Psoas muscle (tissue), 8 donors: ENCODE results near the gene DNAJB2. TPM values are rescaled to one million over a fixed set of nuclear protein-coding genes. Genes with fewer than 3 reads are reported as not detected.
"Not testable (repeated sequence)": the region's sequence is repeated elsewhere in the genome, so short reads cannot be mapped to it uniquely, and the experiment has no call there.

Experiments used
- ATAC-seq, 4 donors: fragments of 200-7000 bp; cut with Tn5 transposase; one replicate each; pipeline ENCODE4 v1.9.1; 2020; ENCODE audit warnings: moderate library complexity in 3 of 4, mild to moderate bottlenecking in 2 of 4
- DNase-seq, 2 donors: peaks; one replicate each; pipeline ENCODE4 v3.0.0-alpha.2; 2020
- H3K27ac ChIP-seq: fragments of 200-600 bp; one replicate; pipeline ENCODE4 v1.8.0; 2022
- H3K27me3 ChIP-seq, 3 donors: fragments of 200-600 bp in 1 of 3; one replicate each; pipeline versions ENCODE4 v1.6.1 to v1.8.0; 2013 to 2022; ENCODE audit warnings: low read length in 2 of 3, mild to moderate bottlenecking in 2 of 3, moderate library complexity in 1 of 3; ENCODE audit not compliant: insufficient read depth in 3 of 3
- H3K36me3 ChIP-seq, 2 donors: fragments of 200-600 bp in 1 of 2; one replicate each; pipeline versions ENCODE4 v1.6.1 to v1.8.0; 2013 to 2022; ENCODE audit warnings: low read depth in 1 of 2, mild to moderate bottlenecking in 1 of 2, moderate library complexity in 1 of 2; ENCODE audit not compliant: insufficient read depth in 1 of 2
- H3K4me1 ChIP-seq: fragments of 200-600 bp; one replicate; pipeline ENCODE4 v1.8.0; 2022
- H3K4me3 ChIP-seq: fragments of 200-600 bp; one replicate; pipeline ENCODE4 v1.8.0; 2022; ENCODE audit warnings: mild to moderate bottlenecking
- H3K9me3 ChIP-seq: fragments of 200-600 bp; one replicate; pipeline ENCODE4 v1.8.0; 2022
- CTCF ChIP-seq: fragments of 200-600 bp; IDR thresholded peaks from one replicate; pipeline ENCODE4 v1.8.0; 2022; ENCODE audit warnings: antibody characterized with exemption
- WGBS, 3 donors: extraction: QIAGEN DNeasy Blood & Tissue Kit; methylation state at CpG; one replicate each; pipeline versions ENCODE4 v1.1.6 to v1.1.7; 2013; 5-methylcytosine and 5-hydroxymethylcytosine counted together
- intact Hi-C, 2 donors: fragments of 100-400 bp; cut with DNase I; formaldehyde crosslinking; loops; one replicate each; pipeline versions ENCODE4 v1.11.0 to v1.14.2; 2022
- polyA plus RNA-seq, 3 donors: library from polyadenylated mRNA; stranded (reverse); fragments of 200-250 nt; gene quantifications; one replicate each; pipeline ENCODE4 v1.2.3, GENCODE V29; 2013
- total RNA-seq, 4 donors: library from RNA; stranded (reverse); fragmentation: NEBNext Ultra II Directional in 2 of 4; extraction: Animal tissue kit (Norgen Biotek cat#: 25700) in 2 of 4; gene quantifications; one replicate each; pipeline versions ENCODE4 v1.2.1 to v1.2.4, GENCODE V29; 2021 to 2023
- donor health status: healthy with polysubstance abuse.
- donor health status: DM: no; HTN: no; CAD: no; lungs with moderate emphysema.
- donor health status: Bipolar disorder and iron deficiency.
- donor health status: healthy.
- donor health status: DM: yes; HTN: yes; CAD: no.
- donor health status: DM: no; HTN: no; CAD: no.
- donor health status: DM: no; HTN: no; CAD: no.
- donor health status: DM: yes; HTN: yes; CAD: no.

The DNAJB2 gene
- total and polyA plus RNA-seq, 7 donors = 93.1 to 204 (median 105) TPM

- H3K27ac ChIP-seq = no peak overlapping the region
- no peak for TF ChIP-seq CTCF
- H3K9me3 ChIP-seq = no peaks in the 10 kb centered on the region
- peaks cover 0 to 51% of the 10 kb centered on the region in 2 donors for H3K36me3 ChIP-seq
- 66 to 75% (median 70%) methylated on average over 12 of the region's 12 CpGs for WGBS, 3 donors
- ATAC-seq (peak; percentile 10 to 27 (median 14)), DNase-seq (no peak)
- H3K4me3 ChIP-seq = no peak overlapping the region
- intact Hi-C loops = no loop called here
- H3K4me1 ChIP-seq = no peaks in the 10 kb centered on the region
- H3K27me3 ChIP-seq = no peaks in the 10 kb centered on the region
These were observed 7.4 kb downstream of the DNAJB2 start for GRCh38 chr2:219286436-219287115.

GRCh38 chr2:219287116-219287440 lies 7.9 kb downstream of the DNAJB2 start:
- H3K9me3 ChIP-seq, H3K4me1 ChIP-seq, ATAC-seq, DNase-seq, H3K27me3 ChIP-seq, H3K4me3 ChIP-seq, H3K27ac ChIP-seq, intact Hi-C loops: not testable (repeated sequence)
- H3K36me3 ChIP-seq = peaks cover 0 to 46% of the 10 kb centered on the region in 2 donors
- 77 to 90% (median 85%) methylated on average over 6 of the region's 6 CpGs for WGBS, 3 donors

- Histone ChIP-seq H3K4me3 (no peak overlapping the region), H3K4me1 (no peaks in the 10 kb centered on the region), H3K27ac (no peak overlapping the region), H3K27me3 (no peaks in the 10 kb centered on the region), H3K9me3 (no peaks in the 10 kb centered on the region), H3K36me3 (peaks cover 0 to 40% of the 10 kb centered on the region in 2 donors)
- 77 to 85% (median 80%) methylated on average over 10 of the region's 10 CpGs for WGBS, 3 donors
- TF ChIP-seq CTCF = no peak
- intact Hi-C loops = no loop called here
- ATAC-seq (peak in 1 of 4 donors; percentile 12), DNase-seq (no peak)
These were observed 8.6 kb downstream of the DNAJB2 start for GRCh38 chr2:219287580-219288265.

- Histone ChIP-seq H3K36me3 (peaks cover 0 to 25% of the 10 kb centered on the region in 2 donors), H3K27me3 (no peaks in the 10 kb centered on the region), H3K27ac (peak overlapping the region; percentile 5), H3K4me1 (no peaks in the 10 kb centered on the region), H3K4me3 (no peak overlapping the region), H3K9me3 (no peaks in the 10 kb centered on the region)
- 50 to 68% (median 56%) methylated on average over 6 of the region's 6 CpGs for whole genome bisulfite sequencing, 3 donors
- ATAC-seq (no peak), DNase-seq (no peak)
- intact Hi-C loops = no loop called here
- no peak for TF ChIP-seq CTCF
These were observed 10.0 kb downstream of the DNAJB2 start for GRCh38 chr2:219289195-219289536.

- peak overlapping the region; percentile 5 for H3K27ac ChIP-seq
- no peaks in the 10 kb centered on the region for H3K9me3 ChIP-seq
- H3K4me1 ChIP-seq = no peaks in the 10 kb centered on the region
- ATAC-seq = peak in 3 of 4 donors; percentile 17 to 24 (median 23)
- DNase-seq = peak; percentile 74 to 80
- peaks cover 0 to 20% of the 10 kb centered on the region in 2 donors for H3K36me3 ChIP-seq
- intact Hi-C loops = loop anchor here in 1 of 2 donors (10.0 kb wide), 1 partner anchor 45 kb away; the partner anchor contains the start of genes GLB1L and STK16
- 31 to 35% (median 33%) methylated on average over 16 of the region's 16 CpGs for WGBS, 3 donors
- H3K4me3 ChIP-seq = no peak overlapping the region
- no peaks in the 10 kb centered on the region for H3K27me3 ChIP-seq
- no peak for TF ChIP-seq CTCF
These were observed 10.6 kb downstream of the DNAJB2 start for GRCh38 chr2:219289537-219290361.
